Measurements from ENCODE around the gene DPYSL5.
"Not testable (repeated sequence)": the region's sequence is repeated elsewhere in the genome, so short reads cannot be mapped to it uniquely, and the experiment has no call there.

DNA sequence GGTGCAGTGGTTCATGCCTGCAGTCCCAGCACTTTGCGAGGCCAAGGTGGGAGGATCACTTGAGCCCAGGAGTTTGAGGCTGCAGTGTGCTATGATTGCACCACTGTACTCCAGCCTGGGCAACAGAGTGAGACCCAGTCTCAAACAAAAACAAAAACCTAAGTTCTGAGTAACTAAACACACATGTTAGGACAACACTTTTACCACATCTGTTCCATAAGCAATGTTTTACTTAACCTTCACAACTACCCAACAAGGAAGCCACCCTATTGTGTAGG, 75.2 kb downstream of the DPYSL5 start:
- not testable (repeated sequence) for TF ChIP-seq RAD21 (conservative IDR thresholded peaks at IDR 0.05); POLR2AphosphoS5 (IDR thresholded peaks at IDR 0.05); TAF1 (IDR thresholded peaks at IDR 0.05; ENCODE audit: low read depth); EZH2 (IDR thresholded peaks at IDR 0.05; ENCODE audit: borderline replicate concordance, insufficient read depth, low read length, poor library complexity, severe bottlenecking); SMC3 (conservative IDR thresholded peaks at IDR 0.05; ENCODE audit: poor library complexity); MXI1 (conservative IDR thresholded peaks at IDR 0.05; ENCODE audit: poor library complexity, severe bottlenecking); EP300 (conservative IDR thresholded peaks at IDR 0.05; ENCODE audit: poor library complexity, severe bottlenecking)
- TF ChIP-seq, protein P1, sequence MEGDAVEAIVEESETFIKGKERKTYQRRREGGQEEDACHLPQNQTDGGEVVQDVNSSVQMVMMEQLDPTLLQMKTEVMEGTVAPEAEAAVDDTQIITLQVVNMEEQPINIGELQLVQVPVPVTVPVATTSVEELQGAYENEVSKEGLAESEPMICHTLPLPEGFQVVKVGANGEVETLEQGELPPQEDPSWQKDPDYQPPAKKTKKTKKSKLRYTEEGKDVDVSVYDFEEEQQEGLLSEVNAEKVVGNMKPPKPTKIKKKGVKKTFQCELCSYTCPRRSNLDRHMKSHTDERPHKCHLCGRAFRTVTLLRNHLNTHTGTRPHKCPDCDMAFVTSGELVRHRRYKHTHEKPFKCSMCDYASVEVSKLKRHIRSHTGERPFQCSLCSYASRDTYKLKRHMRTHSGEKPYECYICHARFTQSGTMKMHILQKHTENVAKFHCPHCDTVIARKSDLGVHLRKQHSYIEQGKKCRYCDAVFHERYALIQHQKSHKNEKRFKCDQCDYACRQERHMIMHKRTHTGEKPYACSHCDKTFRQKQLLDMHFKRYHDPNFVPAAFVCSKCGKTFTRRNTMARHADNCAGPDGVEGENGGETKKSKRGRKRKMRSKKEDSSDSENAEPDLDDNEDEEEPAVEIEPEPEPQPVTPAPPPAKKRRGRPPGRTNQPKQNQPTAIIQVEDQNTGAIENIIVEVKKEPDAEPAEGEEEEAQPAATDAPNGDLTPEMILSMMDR (IDR thresholded peaks at IDR 0.05; ENCODE audit: poor library complexity, severe bottlenecking): not testable (repeated sequence)
- TF ChIP-seq, protein P2, sequence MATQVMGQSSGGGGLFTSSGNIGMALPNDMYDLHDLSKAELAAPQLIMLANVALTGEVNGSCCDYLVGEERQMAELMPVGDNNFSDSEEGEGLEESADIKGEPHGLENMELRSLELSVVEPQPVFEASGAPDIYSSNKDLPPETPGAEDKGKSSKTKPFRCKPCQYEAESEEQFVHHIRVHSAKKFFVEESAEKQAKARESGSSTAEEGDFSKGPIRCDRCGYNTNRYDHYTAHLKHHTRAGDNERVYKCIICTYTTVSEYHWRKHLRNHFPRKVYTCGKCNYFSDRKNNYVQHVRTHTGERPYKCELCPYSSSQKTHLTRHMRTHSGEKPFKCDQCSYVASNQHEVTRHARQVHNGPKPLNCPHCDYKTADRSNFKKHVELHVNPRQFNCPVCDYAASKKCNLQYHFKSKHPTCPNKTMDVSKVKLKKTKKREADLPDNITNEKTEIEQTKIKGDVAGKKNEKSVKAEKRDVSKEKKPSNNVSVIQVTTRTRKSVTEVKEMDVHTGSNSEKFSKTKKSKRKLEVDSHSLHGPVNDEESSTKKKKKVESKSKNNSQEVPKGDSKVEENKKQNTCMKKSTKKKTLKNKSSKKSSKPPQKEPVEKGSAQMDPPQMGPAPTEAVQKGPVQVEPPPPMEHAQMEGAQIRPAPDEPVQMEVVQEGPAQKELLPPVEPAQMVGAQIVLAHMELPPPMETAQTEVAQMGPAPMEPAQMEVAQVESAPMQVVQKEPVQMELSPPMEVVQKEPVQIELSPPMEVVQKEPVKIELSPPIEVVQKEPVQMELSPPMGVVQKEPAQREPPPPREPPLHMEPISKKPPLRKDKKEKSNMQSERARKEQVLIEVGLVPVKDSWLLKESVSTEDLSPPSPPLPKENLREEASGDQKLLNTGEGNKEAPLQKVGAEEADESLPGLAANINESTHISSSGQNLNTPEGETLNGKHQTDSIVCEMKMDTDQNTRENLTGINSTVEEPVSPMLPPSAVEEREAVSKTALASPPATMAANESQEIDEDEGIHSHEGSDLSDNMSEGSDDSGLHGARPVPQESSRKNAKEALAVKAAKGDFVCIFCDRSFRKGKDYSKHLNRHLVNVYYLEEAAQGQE (IDR thresholded peaks at IDR 0.05; ENCODE audit: borderline replicate concordance): not testable (repeated sequence)

Data from neural cell (in vitro differentiated cells).